BJ (cell line): ENCODE measurements around the gene TINAGL1. TPM values are rescaled to one million over a fixed set of nuclear protein-coding genes. Genes with fewer than 3 reads are reported as not detected.

Source experiments
- CTCF ChIA-PET: fragments of 350-600 bp; formaldehyde crosslinking; extraction: SDS; loops from one replicate; lab custom pipeline; 2021; ENCODE audit warnings: antibody characterized with exemption, inconsistent platforms; lab: Yijun Ruan, JAX
- POLR2A ChIA-PET: fragments of 300-600 bp; sonication (Branson Sonifier 250); formaldehyde crosslinking; extraction: SDS; loops from one replicate; lab custom pipeline; 2021; ENCODE audit warnings: antibody characterized with exemption; lab: Charles Lee
- DNase-seq: peaks from one replicate; pipeline ENCODE4 v3.0.0-alpha.2; 2011; ENCODE audit warnings: low read depth
- H3K27me3 ChIP-seq: 2 replicates; pipeline ENCODE4 v1.6.0; 2011; ENCODE audit warnings: low read length; ENCODE audit not compliant: control insufficient read depth, insufficient read depth
- H3K36me3 ChIP-seq: 2 replicates; pipeline ENCODE4 v1.5.1; 2011; ENCODE audit warnings: low read length; ENCODE audit not compliant: control insufficient read depth, insufficient read depth
- H3K4me3 ChIP-seq: 2 replicates; pipeline ENCODE4 v1.5.1; 2011; ENCODE audit warnings: low read depth, mild to moderate bottlenecking, control low read depth, low read length
- polyA plus RNA-seq: library from polyadenylated mRNA; depleted of rRNA; stranded (reverse); fragments of >200 nt; gene quantifications from 2 replicates; pipeline ENCODE4 v1.2.3, GENCODE V29; 2011
- TF ChIP-seq, protein P1 (sequence below): IDR thresholded peaks from 2 replicates; pipeline ENCODE4 v1.5.1; 2011; ENCODE audit warnings: low read depth, mild to moderate bottlenecking, control low read depth, inconsistent platforms, low read length, moderate library complexity; ENCODE audit not compliant: insufficient read depth

Gene TINAGL1
- polyA plus RNA-seq, 1 experiment, result 39.0 TPM

DNA sequence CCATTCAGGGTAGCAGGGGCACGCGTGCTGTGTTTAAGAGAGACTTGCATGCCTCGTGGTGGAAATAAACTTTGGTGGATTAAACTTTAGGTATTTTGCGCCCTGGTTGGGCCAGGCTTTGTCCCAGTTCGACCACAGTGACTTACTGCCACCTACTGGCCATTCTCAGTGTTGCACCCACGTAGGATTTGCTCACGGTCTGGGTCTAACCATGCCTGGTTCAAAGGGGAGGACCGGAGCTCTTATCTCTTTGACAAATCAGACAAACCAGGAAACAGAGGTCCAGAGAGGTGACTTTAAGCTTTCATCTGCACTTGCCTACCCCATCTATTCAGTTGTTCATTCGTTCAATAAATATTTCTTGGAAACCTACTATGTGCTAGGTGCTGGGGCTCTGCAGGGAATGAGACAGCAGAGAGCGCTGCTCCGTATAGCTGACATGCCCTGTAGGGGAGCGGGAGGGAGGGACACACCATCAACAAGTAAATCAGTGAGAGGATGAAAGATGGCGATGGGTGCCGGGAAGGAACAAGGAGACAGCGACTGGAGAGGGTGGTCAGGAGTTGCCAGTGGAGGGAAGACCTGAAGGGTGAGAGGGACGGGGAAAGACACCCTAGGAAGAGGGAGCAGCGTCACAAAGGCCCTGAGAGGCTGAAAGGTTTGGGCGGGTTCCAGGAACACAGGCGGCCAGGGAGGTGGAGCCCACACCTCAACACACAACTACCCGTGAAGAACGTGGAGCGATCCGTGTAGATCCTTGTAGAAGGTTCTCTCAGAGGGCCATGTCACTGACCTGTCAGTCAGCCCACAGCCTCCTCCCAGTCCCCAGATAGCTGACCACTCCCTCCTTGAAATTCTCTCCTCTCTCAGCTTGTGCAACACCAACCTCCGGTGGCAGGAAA lies 27.2 kb upstream of the TINAGL1 start:
- ChIA-PET POLR2A (no interaction called here), CTCF (interaction anchor here (0.5 to 4.4 kb wide), 52 partner anchors 8 to 638 kb away, joined by 3 to 79 read pairs (median 6); partner anchors contain the start of genes COL16A1, HCRTR1 and SERINC2)
- no peak for DNase-seq
- Histone ChIP-seq H3K27me3 (no peaks in the 10 kb centered on the region; the same call in 1 of the 2 replicates), H3K4me3 (peak overlapping the region; percentile 16), H3K36me3 (no peaks in the 10 kb centered on the region)
- TF ChIP-seq, protein P1, sequence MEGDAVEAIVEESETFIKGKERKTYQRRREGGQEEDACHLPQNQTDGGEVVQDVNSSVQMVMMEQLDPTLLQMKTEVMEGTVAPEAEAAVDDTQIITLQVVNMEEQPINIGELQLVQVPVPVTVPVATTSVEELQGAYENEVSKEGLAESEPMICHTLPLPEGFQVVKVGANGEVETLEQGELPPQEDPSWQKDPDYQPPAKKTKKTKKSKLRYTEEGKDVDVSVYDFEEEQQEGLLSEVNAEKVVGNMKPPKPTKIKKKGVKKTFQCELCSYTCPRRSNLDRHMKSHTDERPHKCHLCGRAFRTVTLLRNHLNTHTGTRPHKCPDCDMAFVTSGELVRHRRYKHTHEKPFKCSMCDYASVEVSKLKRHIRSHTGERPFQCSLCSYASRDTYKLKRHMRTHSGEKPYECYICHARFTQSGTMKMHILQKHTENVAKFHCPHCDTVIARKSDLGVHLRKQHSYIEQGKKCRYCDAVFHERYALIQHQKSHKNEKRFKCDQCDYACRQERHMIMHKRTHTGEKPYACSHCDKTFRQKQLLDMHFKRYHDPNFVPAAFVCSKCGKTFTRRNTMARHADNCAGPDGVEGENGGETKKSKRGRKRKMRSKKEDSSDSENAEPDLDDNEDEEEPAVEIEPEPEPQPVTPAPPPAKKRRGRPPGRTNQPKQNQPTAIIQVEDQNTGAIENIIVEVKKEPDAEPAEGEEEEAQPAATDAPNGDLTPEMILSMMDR, result peak; percentile 88

DNA sequence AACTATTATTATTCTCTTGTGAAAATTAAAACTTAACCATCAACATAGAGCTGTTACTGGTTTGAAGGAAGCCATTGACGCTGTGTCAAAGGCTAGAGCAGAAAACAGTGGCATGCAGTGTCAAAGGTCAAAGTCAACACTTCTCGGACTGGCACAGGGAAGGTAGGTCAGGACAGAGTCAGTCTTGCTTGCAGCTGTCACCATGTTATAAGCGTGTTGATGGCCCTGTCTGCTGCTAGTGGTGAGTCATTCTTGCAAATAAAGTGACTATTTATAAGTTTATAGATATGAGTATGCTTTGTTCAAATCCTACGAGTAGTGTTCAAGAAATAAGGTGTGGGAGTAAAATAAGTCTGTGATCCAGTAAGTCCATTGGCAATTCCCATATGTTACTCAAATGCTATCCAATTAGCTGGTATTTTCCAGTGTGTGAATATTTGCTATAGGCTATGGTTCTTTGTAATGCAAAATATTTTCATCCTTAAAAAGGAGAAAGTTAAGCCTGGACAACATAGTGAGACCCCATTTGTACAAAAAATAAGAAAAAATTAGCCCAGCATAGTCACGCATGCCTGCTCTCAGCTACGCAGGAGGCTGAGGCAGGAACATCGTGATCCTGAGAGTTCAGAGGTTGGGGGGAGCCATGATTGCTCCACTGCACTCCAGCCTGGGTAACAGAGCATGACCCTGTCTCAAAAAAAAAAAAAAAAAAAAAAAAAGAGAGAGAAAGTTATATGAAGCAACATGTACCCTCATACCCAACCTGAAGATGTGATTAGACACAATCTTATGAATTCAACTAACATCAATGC lies 26.3 kb upstream of the TINAGL1 start:
- Histone ChIP-seq H3K4me3 (no peak overlapping the region), H3K36me3 (no peaks in the 10 kb centered on the region), H3K27me3 (no peaks in the 10 kb centered on the region)
- DNase-seq, result no peak
- POLR2A ChIA-PET, result no interaction called here
- CTCF ChIA-PET, result interaction anchor here (0.7 to 4.4 kb wide), 30 partner anchors 8 to 369 kb away, joined by 3 to 79 read pairs (median 9); partner anchors contain the start of genes COL16A1, HCRTR1 and SERINC2
- TF ChIP-seq, protein P1, result no peak

DNA sequence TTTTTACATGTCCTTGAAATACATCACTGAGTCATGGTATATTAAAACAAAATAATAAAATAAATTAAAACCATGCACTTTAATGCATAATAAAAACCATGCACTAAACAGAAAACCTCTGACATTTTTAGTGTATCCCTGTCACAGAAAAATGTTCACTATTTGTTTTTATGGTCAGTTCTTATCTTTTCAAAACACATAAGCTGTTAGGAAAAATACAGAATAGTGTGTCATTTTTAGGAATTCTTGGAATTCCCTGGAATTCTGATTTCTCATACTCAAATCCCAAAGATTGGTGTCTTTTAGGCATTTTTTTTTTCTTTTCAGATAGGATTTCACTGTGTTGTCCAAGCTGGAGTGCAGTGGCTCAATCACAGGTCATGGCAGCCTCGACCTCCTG lies 25.1 kb upstream of the TINAGL1 start:
- DNase-seq, result peak; percentile 80
- ChIA-PET POLR2A (no interaction called here), CTCF (interaction anchor here (3.2 to 4.4 kb wide), 3 partner anchors 13 to 158 kb away, joined by 21 to 79 read pairs (median 45); no protein-coding TSS in a partner anchor)

DNA sequence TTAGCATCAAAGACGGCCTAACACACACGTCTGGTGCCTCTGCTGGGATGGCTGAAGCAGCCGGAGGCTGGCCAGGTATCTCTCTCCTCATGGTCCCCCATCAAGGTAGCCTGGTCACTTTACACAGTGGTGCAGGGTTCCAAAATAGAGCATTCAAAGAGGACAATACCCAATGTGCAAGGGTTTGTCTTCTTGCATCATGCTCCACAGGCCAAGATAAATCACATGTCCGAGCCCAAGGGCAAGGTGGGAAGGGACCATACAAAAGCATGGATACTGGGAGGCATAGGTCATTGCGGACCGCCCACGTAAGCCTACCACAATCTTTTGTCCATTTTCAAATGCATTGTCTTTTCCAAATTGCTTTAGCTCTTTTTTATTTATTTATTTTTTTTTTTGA lies 23.8 kb upstream of the TINAGL1 start:
- Histone ChIP-seq H3K4me3 (no peak overlapping the region), H3K27me3 (no peaks in the 10 kb centered on the region), H3K36me3 (no peaks in the 10 kb centered on the region)
- ChIA-PET CTCF (no interaction called here), POLR2A (no interaction called here)
- no peak for DNase-seq
- TF ChIP-seq, protein P1, result no peak

More for the DNA sequence above, 25.1 kb upstream of the TINAGL1 start:
- H3K27me3 ChIP-seq, result no peaks in the 10 kb centered on the region
- no peak overlapping the region for H3K4me3 ChIP-seq
- TF ChIP-seq, protein P1, result no peak
- no peaks in the 10 kb centered on the region for H3K36me3 ChIP-seq
